Lower leg skin (tissue), 3 donors: ENCODE measurements around the gene TLDC2.

Source experiments
- CTCF ChIP-seq, 3 donors: fragments of 450-650 bp; IDR thresholded peaks; one replicate each; pipeline ENCODE4 v1.5.1; 2016; ENCODE audit warnings: antibody characterized with exemption in 3 of 3, mild to moderate bottlenecking in 3 of 3, moderate library complexity in 2 of 3
- POLR2A ChIP-seq, 2 donors: fragments of 450-650 bp; IDR thresholded peaks; one replicate each; pipeline ENCODE4 v1.6.1; 2016 to 2017; ENCODE audit warnings: antibody characterized with exemption in 2 of 2, mild to moderate bottlenecking in 1 of 2, moderate library complexity in 1 of 2

GRCh38 chr20:36904690-36905089 is 28.8 kb downstream of the TLDC2 start:
- TF ChIP-seq POLR2A (IDR thresholded peaks at IDR 0.05) (no peak), CTCF (IDR thresholded peaks at IDR 0.05) (no peak)
